ENCODE results near the gene INPP4A. TPM values are rescaled to one million over a fixed set of nuclear protein-coding genes. Genes with fewer than 3 reads are reported as not detected.

The INPP4A gene
- total and polyA plus RNA-seq, 2 of the 13 experiments (the other 11 are each of a cell fraction or from before 2014, with no cell fraction given): 10.1 to 10.9 TPM

GRCh38 chr2:98445177-98445682 lies 572 bp downstream of the INPP4A start (continued):
- no peak for TF ChIP-seq ZNF407 (CRISPR knock-in tag; IDR thresholded peaks at IDR 0.05; ENCODE audit: not compliant biosample characterization)
- peak; percentile 9 for TF ChIP-seq ARID4A (CRISPR knock-in tag; IDR thresholded peaks at IDR 0.05; ENCODE audit: borderline replicate concordance)
- no peak for TF ChIP-seq ZNF441 (CRISPR knock-in tag; IDR thresholded peaks at IDR 0.05; ENCODE audit: borderline replicate concordance)
- TF ChIP-seq AGO2 (optimal IDR thresholded peaks at IDR 0.05; ENCODE audit: low read depth, low read length): peak; percentile 44
- no peak for TF ChIP-seq ZNF460 (CRISPR knock-in tag; IDR thresholded peaks at IDR 0.05; ENCODE audit: borderline replicate concordance)
- no peak for TF ChIP-seq ZNF770 (CRISPR knock-in tag; IDR thresholded peaks at IDR 0.05)
- TF ChIP-seq CEBPG (CRISPR knock-in tag; IDR thresholded peaks at IDR 0.05): no peak
- TF ChIP-seq TBX2 (CRISPR knock-in tag; IDR thresholded peaks at IDR 0.05; ENCODE audit: borderline replicate concordance): no peak
- TF ChIP-seq ELF1 (CRISPR knock-in tag; IDR thresholded peaks at IDR 0.05): no peak
- TF ChIP-seq ARNT (IDR thresholded peaks at IDR 0.05): no peak
- no peak for TF ChIP-seq SNAI1 (CRISPR knock-in tag; IDR thresholded peaks at IDR 0.05; ENCODE audit: borderline replicate concordance)
- 0 out of 2 replicates have a peak, but pooled peaks have one; percentile 1 for TF ChIP-seq HDAC1 (CRISPR knock-in tag; IDR thresholded peaks at IDR 0.05)
- TF ChIP-seq TSC22D2 (CRISPR knock-in tag; IDR thresholded peaks at IDR 0.05; ENCODE audit: borderline replicate concordance): no peak
- TF ChIP-seq RARG (CRISPR knock-in tag; IDR thresholded peaks at IDR 0.05; ENCODE audit: low read depth): no peak
